GM19463 (cell line): ENCODE measurements around the gene MTRF1L.
"Not testable (repeated sequence)": the region's sequence is repeated elsewhere in the genome, so short reads cannot be mapped to it uniquely, and the experiment has no call there.

ENCODE experiments used
- ATAC-seq: cut with Tn5 transposase; IDR thresholded peaks from one replicate; pipeline ENCODE4 v1.9.1; 2021; ENCODE audit warnings: mild to moderate bottlenecking, moderate library complexity; ENCODE audit not compliant: unreplicated experiment

The MTRF1L gene

DNA sequence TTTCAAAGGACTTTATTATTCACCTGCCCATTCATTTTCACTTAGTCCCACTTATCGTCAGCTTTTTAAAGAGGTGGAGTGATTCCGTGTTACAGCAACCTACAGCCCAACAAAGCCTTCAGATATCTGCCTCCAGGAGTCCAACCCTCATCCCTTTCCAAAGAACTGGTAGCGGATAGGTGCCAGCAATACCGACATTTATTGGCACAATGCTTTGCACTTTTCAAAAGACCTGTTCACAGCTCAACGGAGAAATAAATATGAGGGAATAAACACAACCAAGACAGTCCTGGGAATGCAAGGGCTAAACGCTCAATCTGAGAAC lies 819 bp upstream of the MTRF1L start:
- peak; percentile 0 for ATAC-seq

DNA sequence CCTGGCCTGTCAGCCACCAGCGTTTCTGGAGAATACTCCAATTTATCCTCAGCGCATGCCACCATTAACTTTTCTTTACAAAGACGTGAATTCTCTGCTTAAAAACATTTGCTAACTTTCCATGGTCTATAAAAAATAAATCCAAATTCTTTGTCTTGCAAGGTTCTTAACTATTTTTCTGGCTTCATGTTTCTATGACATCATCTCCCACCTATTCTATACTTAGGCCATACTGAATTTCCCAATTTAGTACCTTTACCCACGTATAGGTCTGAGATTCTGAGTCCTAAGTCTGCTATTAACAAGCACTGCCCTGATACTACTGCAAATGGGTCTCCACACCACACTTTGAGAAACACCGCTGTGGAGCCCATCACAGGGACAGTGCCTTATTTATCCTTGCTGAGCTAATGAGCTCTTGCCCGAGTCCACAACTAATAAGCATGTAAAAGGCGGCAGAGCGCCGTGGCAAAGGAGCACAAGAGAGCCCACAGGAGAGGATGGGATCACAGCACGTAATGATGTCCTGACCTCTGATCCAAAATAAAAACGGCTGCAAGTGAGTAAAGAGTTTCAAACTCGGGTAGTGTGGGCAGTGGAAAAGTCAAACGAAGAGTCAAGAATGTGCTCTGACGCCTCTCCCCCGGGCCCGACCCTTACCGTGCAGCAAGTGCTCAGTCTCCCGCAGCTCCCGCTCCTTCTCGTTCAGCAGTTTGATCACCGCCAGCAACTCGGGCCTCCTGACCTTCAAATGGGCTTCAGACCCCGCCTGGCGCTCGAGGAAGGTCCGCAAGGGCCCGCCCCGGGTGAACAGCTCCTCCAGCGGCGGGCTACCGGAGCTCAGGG lies 519 bp downstream of the MTRF1L start:
- ATAC-seq = peak; percentile 14

DNA sequence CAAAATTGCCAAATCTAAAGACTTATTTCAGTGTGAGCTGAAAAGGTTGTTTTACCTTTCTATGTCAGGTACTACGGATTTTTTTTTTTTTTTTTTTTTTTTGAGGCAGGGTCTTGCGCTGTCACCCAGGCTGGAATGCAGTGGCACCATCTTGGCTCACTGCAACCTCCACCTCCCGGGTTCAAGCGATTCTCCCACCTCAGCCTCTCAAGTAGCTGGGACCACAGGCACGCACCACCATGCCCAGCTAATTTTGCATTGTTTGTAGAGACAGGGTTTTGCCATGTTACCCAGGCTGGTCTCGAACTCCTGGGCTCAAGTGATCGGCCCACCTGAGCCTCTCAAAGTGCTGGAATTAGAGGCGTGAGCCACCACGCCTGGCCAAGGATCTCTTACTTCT lies 1.7 kb downstream of the MTRF1L start:
- ATAC-seq = not testable (repeated sequence)

DNA sequence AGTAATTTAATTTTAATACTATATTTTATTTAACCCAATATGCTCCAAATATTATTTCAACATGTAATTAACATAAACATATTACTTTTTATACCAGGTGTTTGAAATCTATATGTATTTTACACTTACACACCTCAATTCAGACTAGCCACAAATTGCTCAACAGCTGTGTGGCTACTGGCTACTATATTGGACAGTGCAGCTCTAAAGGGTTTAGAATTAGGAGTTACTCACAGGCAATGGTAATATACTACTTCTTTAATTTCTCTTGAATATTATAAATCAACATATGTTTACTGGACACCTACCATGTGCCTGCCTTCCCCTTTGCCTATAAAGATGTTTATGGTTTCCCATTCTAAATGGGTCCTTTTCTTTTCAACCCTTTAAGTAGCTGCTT lies 2.3 kb downstream of the MTRF1L start:
- ATAC-seq = no peak

DNA sequence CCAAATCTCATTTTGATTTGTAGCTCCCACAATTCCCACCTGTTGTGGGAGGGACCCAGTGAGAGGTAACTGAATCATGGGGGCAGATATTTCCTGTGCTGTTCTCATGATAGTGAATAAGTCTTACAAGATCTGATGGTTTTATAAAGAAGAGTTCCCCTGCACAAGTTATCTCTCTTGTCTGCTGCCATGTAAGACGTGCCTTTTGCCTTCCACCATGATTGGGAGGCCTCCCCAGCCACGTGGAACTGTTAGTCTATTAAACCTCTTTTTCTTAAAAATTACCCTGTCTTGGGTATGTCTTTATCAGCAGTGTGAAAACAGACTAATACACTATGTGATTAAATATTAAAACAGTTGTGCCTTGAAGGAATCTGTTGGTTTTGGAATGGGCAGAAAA lies 3.0 kb downstream of the MTRF1L start:
- ATAC-seq = not testable (repeated sequence)

DNA sequence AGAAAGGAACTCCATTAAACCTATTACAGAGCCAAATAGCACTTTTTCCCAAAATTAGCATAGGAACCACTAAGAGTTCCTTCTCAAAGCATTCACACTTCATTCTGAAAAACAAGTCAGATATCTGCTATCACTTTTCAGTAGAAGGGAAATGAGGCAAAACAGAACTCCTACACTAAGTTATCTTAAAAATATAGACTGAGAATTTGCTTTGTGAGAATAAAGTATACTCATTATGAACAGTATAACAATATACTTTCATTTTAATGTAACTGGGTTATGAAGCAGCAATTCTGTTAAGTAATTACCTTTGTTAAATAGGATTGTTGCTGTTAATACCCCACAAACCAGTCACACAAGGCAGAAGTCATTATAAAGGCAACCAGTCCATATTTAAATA lies 8.7 kb downstream of the MTRF1L start:
- no peak for ATAC-seq

DNA sequence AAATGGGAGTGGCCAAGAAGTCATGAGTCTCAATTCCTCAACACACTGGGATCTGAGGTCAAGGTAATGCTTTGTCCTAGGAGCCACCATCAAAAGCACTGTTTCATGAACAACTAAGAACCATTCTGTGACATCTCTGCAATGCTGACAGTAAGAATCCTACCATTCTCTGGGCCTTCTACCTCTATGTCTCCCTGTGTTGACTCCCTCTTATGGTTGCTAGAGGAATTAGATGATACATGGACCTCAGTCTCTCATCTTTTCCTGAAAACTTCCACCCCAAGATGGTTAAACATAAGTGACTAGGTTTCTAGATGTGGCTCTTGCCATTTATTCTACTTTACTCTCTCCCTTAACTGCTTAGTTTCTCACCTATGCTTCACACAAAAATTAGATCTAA lies 9.1 kb downstream of the MTRF1L start:
- no peak for ATAC-seq

DNA sequence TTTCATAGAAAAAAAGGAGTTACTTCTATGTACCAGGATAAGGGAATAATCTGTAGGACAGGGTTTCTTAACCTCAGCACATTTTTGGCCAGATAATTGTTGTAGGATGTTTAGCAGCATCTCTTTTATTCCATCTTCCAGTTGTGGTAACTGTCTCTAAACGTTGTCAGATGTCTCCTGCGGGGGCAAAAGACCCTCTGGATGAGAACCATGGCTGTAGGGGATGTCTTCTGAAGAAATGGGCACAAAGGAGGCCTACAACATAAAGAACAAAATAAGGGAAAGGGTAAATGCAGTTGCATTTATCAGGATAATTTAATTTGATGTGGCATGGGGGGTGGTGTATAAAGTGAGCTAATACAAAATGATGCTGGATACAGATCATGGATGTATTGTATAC lies 15.5 kb downstream of the MTRF1L start:
- ATAC-seq = no peak

DNA sequence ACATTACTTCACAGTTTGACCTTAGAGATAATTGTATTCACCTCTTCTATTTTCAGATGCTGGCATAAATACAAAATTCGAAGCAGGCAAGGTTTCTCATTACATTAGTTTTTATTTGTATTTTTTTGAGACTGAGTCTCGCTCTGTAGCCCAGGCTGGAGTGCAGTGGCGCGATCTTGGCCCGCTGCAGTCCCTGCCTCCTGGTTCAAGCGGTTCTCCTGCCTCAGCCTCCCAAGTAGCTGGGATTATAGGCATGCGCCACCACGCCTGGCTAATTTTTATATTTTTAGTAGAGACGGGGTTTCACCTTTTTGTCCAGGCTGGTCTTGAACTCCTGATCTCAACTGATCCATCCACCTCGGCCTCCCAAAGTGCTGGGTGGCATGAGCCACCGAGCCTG lies 17.2 kb downstream of the MTRF1L start:
- not testable (repeated sequence) for ATAC-seq

DNA sequence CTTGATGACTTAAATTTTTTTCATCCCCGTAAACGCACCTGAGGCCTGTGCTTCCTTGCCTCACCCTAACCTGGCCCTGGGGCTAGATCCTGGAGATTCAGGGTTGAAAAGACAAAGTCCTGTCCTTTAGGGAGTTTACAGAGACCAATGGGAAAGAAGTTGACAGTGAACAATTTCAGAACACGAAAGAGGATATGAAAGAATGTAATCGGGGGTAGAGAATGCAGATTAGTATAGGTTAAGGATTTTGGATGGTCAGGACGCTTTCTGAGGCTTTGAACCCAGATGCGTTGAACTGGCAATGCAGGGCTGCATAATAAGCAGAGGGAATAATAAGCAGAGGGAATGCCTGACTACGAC lies 18.0 kb downstream of the MTRF1L start:
- peak; percentile 21 for ATAC-seq

DNA sequence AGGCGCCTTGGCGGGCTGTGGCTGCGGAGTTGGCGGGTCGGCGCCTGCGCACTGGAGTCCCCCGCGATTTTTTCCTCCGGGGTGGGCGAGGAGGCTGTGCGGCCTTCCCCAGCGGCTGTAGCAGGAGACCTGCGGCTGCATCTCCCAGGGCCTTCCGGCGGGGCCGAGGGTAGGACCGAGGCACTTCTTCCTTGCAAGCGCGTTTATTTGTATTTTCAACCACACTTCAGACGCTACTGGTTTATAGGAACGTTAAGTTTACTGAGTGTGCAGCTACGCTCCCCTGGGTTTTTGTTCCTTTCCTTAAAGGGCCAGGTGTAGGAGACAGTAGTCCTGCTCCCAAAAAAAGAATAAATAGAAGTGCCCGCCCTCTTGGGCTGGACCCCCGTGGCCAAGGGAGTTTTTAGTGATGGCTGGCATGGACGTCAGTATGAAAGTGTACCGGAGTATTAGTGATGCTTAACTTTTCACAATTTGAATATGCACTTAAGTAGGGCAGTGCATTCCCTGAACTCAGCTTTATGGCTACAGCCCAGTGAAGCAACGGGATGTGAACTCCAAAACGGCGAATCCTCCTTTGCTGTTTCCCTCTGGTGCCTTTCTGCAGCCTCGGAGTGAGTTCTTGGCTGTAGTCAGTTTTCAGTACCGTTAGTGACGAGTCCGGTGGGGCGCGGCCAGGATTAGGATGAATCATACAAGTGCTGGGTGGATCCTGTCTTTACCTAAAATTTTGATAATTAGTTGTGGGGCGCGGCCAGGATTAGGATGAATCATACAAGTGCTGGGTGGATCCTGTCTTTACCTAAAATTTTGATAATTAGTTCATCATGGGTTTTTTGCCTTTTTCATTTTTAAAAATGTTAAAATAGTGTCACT lies 18.6 kb downstream of the MTRF1L start:
- ATAC-seq = peak; percentile 16

DNA sequence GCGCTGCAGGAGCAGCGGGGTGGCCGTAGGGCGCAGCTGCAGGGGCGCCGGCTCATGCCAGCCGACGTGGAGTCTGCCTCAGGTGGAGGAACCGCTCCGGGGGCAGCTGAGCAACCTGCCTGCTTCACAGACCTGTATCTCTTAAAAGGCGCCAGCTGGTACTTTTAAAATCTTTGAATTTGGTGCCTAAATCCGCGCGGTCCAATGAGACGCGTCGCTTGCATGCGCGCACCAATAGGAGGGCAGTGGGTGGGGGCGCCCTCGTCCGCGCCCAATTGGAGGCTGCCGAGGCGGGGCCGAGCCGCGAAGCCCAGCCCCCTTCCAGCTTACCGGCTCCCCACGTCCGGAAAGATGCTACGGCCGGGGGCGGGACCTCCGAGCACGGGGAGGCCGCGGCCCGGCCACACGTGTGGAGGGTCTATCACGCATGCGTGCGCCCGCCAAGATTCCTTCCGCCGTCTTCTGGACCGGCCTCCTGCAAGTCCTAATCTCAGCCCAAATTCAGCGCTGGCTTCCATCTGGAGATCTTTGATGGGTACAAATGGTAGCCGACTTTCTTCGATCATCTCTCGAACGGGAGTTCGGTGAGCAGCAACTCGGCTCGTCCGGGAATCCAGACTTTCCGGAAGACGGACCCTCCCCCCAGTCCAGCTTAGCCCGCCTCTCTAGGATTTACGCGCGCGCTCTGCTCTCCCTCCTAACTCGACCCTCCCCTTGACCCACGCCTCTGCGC lies 19.4 kb downstream of the MTRF1L start, which contains the start of gene FBXO5:
FBXO5 (minus strand) TSS at position 138 of the 733 bp plus-strand sequence; CDS start at position 56, 82 bp downstream.
- peak; percentile 76 for ATAC-seq

DNA sequence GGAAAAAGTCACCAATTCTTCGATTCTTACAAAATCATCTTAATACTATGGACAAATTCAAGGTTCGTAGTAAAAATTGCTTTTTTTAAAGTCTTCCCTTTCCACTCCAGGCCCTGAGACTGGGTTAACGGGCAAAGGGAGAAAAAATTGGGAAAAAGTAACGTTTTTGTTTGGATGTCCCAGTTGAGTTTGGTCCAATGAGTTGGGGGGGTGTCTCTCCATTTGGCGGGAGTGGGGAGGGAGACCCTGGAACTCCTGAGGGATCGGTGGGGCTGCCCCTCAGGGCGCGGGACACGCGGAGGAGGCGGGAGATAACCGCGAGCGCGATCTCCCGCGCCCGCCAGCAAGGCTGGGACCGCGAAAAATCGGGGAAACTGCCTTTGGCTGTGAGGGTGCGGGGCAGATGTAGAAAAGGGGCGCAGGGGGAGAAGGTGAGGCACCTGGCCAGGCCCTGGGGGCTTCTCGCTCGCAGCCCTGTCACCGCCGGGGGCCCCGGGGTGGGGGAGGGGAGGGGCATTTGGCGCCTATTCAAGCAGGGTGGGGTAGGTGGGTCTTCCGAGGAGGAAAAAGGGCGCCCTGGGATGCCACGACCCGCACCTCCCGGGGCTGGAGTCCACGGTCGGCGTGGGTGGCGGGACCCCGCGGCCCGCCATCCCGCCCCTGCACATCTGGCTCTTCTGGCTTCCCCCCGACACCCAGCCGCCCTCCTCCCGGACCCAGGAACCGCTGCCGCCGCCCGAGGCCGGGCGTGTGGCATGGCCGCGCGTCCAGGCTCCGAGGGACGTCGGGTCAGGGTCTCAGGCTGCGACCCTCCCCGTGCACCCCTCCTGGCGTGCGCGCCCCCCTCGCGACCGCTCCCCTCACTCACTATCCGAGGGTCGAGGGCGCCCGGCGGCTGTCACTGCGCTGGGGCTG lies 20.3 kb downstream of the MTRF1L start:
- ATAC-seq = no peak

DNA sequence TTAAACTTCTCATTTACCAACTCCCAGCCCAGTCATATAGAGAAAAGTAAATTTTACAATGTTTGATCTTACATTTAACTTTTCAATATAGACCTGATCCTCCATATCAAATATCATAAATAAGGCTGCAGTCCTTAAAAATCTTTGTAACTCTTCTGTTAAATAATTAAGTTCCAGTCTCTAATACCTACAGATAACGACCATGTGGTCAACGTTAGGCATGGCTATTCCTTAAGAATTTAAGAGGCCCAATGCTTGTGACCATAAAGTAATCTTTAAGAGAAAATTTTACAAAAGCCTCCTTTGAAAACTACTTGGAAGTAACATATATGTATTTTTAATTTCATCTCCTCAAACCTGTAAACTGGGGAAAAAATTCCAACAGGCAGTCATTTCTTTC lies 21.3 kb downstream of the MTRF1L start:
- ATAC-seq = no peak

DNA sequence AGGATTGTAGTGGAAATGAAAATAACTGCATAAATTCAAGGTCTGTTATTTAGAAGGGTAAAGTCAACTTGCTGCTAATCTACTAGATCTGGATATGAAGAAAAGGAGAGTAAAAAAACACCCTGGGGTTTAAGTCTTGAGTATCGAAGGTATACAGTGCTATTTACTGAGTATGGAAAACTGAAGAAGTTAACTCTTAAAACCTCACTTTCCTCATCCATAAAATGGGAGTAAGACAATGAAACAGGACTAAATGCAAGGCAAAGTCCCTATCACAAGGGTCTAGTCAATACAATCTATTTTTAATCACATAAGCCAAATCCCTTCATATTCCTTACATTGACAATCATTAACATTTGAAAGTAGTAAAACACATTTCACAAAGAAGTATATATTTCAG lies 21.9 kb downstream of the MTRF1L start:
- no peak for ATAC-seq

DNA sequence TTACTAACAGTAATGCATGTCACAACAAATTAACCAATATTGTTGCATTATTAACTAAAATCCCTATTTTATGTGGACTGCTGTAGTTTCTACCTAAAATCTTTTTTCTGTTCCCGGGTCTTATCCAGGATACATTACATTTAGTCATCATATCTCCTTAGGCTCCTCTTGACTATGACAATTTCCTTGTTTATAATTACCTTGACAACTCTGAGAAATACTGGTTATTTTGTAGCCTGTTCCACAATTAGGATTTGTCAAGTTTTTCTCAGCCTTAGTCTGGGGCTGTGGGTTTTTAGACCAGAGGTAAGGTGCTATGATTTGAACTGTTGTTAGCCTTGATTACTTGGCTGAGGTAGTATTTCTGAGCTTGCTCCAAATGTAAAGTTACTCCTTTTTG lies 23.4 kb downstream of the MTRF1L start:
- ATAC-seq = no peak

DNA sequence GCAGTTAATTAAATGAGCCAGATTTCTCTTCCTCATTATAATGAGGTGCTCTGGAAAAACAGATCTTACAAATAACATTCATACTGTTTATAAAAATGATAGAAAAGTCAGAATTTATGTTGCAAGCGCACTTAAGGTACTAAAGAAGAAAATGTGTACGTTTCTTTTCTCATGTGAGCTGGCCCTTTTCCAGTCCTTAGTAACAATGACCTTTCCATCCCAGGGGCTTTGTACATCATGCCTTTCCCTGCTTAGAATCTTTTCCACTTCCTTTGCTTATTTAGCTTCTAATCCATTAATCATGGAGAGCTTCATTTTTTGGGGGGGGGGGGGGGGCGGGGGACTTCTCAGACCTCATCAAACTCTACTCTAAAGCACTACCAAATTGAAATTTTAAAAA lies 24.5 kb downstream of the MTRF1L start:
- ATAC-seq = no peak

DNA sequence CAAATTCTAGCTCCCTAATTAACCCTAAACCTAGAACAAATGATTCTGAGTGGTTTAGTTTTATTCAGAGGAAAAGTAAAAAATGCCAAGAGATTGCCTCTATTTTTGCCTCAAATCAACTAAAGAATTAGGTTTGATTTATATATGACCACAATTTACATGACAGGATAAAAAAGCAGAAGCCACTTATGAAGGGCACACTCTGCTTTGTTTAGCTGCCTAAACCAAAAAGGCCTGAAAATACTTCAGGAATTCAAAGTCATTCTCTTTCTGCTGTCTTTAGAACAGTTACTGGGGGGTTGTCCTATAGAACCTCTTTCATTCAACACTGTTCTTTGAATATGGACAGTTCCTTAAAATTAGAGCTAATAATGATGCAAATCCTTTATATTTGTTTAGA lies 25.0 kb downstream of the MTRF1L start:
- no peak for ATAC-seq

DNA sequence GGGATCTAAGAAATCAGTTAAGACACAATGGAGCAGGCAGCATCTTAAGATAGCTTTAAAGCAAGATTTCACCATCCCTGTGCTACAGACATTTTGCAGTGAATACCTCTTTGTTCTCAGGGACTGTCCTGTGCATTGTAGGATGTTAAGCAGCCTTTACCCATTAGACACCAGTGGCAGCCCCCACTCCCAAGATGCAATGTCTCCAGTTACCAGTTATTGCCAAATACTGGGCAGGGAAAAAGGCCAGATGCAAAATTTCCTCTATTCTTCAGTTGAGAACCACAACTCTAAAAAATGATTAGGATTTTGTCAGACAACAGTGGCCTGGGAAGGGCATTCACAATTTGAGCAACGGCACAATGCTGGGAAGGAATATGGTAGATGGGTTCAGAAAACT lies 25.8 kb downstream of the MTRF1L start:
- no peak for ATAC-seq

DNA sequence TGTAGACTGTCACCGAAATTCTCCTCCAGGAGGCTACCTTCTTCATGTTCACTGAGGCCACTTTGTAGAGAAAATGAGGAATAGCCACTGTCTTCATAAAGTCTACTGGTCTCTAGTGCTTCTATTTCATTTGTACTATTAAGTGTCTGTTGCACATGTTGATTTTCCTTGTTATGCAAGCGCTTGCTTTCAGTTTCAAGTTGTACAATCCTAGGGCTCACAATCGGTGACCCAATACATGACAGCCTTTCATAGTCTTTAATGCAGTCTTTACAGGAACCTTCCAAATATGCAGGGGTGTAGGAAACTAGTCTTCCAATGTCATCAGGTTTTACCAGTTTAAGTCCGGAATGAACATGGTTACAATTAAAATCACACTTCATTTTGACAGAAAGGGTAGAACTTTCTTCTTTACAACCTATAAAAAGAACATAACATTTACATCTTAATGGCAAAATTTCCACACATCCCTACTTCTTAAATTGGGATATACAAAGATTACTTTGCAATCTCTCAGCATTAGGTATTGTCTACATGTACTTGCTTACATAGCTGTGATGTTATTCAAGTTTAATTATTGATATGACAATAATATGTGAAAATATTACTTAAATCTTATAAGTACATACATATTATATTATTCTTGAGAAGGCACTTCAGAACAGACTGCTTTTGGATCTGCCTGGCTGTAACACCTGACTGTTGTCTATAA lies 27.1 kb downstream of the MTRF1L start:
- ATAC-seq = no peak
